ENCODE data around the gene TMEM237. TPM values are rescaled to one million over a fixed set of nuclear protein-coding genes. Genes with fewer than 3 reads are reported as not detected.

The TMEM237 gene
- total RNA-seq, 1 experiment from 2014 or later = 32.8 TPM

GRCh38 chr2:201621293-201621999, 21.9 kb downstream of the TMEM237 start:
- H3K9ac ChIP-seq (ENCODE audit: low read length) = no peak overlapping the region
- no peak for TF ChIP-seq CTCF (conservative IDR thresholded peaks at IDR 0.05; ENCODE audit: low read depth, low read length)
- no peak for TF ChIP-seq EZH2phosphoT487 (IDR thresholded peaks at IDR 0.05; ENCODE audit: borderline replicate concordance, low read length)
- TF ChIP-seq EZH2 (IDR thresholded peaks at IDR 0.05; ENCODE audit: low read length, unreplicated experiment) = no peak
- H3K27me3 ChIP-seq (ENCODE audit: low read length) = no peaks in the 10 kb centered on the region
- no peaks in the 10 kb centered on the region for H4K20me1 ChIP-seq (ENCODE audit: low read length)
- H3K27ac ChIP-seq (ENCODE audit: low read length) = no peak overlapping the region
- no peak overlapping the region for H3K4me3 ChIP-seq (ENCODE audit: low read length)
- peaks cover 11% of the 10 kb centered on the region for H3K4me1 ChIP-seq (ENCODE audit: insufficient read depth, low read length)
- BruUV-seq (replicated peaks) = no TSS peak
- H3K9me2 ChIP-seq (replicated peaks; ENCODE audit: low read length) = no peaks in the 10 kb centered on the region
- H3K9me3 ChIP-seq (ENCODE audit: low read length) = no peaks in the 10 kb centered on the region
- H3F3A ChIP-seq (ENCODE audit: low read length, unreplicated experiment) = no peaks in the 10 kb centered on the region
- no peak overlapping the region for H2AFZ ChIP-seq (ENCODE audit: low read length)
- H3K4me2 ChIP-seq (ENCODE audit: low read length) = no peak overlapping the region
- POLR2A ChIA-PET (ENCODE audit: unreplicated experiment) = no interaction called here
- peak; percentile 52 for DNase-seq
- intact Hi-C loops (cut with micrococcal nuclease) = no loop called here
- no peaks in the 10 kb centered on the region for H3K79me2 ChIP-seq (ENCODE audit: low read length)
- CTCF ChIA-PET = interaction anchor here (0.5 kb wide), 1 partner anchor 23 kb away, joined by 6 read pairs; no protein-coding TSS in a partner anchor
- ATAC-seq = peak; percentile 79
- no peaks in the 10 kb centered on the region; the same call in 1 of the 2 replicates for H3K36me3 ChIP-seq (ENCODE audit: low read depth, low read length)

GRCh38 chr2:201618744-201619662, 24.3 kb downstream of the TMEM237 start:
- H3K4me2 ChIP-seq (ENCODE audit: low read length) = no peak overlapping the region
- no TSS peak for BruUV-seq (replicated peaks)
- ChIA-PET CTCF (no interaction called here), POLR2A (ENCODE audit: unreplicated experiment) (no interaction called here)
- no peak for DNase-seq
- no peak overlapping the region for H3K4me3 ChIP-seq (ENCODE audit: low read length)
- H3K9ac ChIP-seq (ENCODE audit: low read length) = no peak overlapping the region
- TF ChIP-seq EZH2 (IDR thresholded peaks at IDR 0.05; ENCODE audit: low read length, unreplicated experiment) (no peak), CTCF (conservative IDR thresholded peaks at IDR 0.05; ENCODE audit: low read depth, low read length) (no peak), EZH2phosphoT487 (IDR thresholded peaks at IDR 0.05; ENCODE audit: borderline replicate concordance, low read length) (no peak)
- no peaks in the 10 kb centered on the region for H3K36me3 ChIP-seq (ENCODE audit: low read depth, low read length)
- H3K79me2 ChIP-seq (ENCODE audit: low read length) = no peaks in the 10 kb centered on the region
- H3K27me3 ChIP-seq (ENCODE audit: low read length) = no peaks in the 10 kb centered on the region
- peaks cover 11% of the 10 kb centered on the region for H3K4me1 ChIP-seq (ENCODE audit: insufficient read depth, low read length)
- intact Hi-C loops (cut with micrococcal nuclease) = no loop called here
- H2AFZ ChIP-seq (ENCODE audit: low read length) = no peak overlapping the region
- H4K20me1 ChIP-seq (ENCODE audit: low read length) = no peaks in the 10 kb centered on the region
- no peak for ATAC-seq
- H3F3A ChIP-seq (ENCODE audit: low read length, unreplicated experiment) = no peaks in the 10 kb centered on the region
- no peaks in the 10 kb centered on the region for H3K9me2 ChIP-seq (replicated peaks; ENCODE audit: low read length)
- no peaks in the 10 kb centered on the region for H3K9me3 ChIP-seq (ENCODE audit: low read length)
- no peak overlapping the region for H3K27ac ChIP-seq (ENCODE audit: low read length)

All from PC-3 (cell line).